ENCODE data around the gene MPO.

DNA sequence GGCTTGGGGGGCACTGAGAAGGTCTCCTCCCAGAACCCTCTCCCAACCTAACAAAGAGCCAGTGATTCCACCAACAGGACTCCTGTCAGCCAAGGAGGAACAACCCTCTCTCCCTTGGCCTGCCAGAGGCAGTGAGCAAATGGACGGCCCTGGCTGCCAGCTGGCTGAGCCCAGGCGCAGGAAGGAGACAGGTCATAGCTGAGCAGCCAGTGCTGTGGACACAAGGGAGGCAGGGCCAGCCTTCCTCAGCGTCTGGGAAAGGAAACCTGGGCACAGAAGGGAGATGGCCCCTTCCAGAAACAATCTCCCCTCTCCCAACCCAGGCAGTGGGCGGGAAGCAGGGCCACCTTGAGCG is 2.1 kb downstream of the MPO start:
- TF ChIP-seq ESRRA (CRISPR knock-in tag; IDR thresholded peaks at IDR 0.05; ENCODE audit: borderline replicate concordance) (no peak), NR3C1 (CRISPR knock-in tag; conservative IDR thresholded peaks at IDR 0.05; ENCODE audit: low read depth) (no peak)
- TF ChIP-seq, protein P1, sequence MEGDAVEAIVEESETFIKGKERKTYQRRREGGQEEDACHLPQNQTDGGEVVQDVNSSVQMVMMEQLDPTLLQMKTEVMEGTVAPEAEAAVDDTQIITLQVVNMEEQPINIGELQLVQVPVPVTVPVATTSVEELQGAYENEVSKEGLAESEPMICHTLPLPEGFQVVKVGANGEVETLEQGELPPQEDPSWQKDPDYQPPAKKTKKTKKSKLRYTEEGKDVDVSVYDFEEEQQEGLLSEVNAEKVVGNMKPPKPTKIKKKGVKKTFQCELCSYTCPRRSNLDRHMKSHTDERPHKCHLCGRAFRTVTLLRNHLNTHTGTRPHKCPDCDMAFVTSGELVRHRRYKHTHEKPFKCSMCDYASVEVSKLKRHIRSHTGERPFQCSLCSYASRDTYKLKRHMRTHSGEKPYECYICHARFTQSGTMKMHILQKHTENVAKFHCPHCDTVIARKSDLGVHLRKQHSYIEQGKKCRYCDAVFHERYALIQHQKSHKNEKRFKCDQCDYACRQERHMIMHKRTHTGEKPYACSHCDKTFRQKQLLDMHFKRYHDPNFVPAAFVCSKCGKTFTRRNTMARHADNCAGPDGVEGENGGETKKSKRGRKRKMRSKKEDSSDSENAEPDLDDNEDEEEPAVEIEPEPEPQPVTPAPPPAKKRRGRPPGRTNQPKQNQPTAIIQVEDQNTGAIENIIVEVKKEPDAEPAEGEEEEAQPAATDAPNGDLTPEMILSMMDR (IDR thresholded peaks at IDR 0.05) = no peak
- TF ChIP-seq, protein P2, sequence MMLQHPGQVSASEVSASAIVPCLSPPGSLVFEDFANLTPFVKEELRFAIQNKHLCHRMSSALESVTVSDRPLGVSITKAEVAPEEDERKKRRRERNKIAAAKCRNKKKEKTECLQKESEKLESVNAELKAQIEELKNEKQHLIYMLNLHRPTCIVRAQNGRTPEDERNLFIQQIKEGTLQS (CRISPR knock-in tag; conservative IDR thresholded peaks at IDR 0.05) = no peak
